WTC11 (cell line): ENCODE results near the gene SPEM3.

ENCODE experiments used
- CREB1 ChIP-seq: sonication (generic); formaldehyde crosslinking; IDR thresholded peaks from 2 replicates; pipeline ENCODE4 v1.8.0; 2023; ENCODE audit warnings: mild to moderate bottlenecking, missing genetic modification reagents
- TF ChIP-seq, protein P1 (sequence below): sonication (generic); formaldehyde crosslinking; IDR thresholded peaks from 2 replicates; pipeline ENCODE4 v1.8.1; 2023; ENCODE audit warnings: mild to moderate bottlenecking, moderate library complexity, missing genetic modification reagents
- TF ChIP-seq, protein P2 (sequence below): sonication (generic); formaldehyde crosslinking; IDR thresholded peaks from 2 replicates; pipeline ENCODE4 v1.8.1; 2023; ENCODE audit warnings: mild to moderate bottlenecking, missing genetic modification reagents, moderate library complexity
- TF ChIP-seq, protein P3 (sequence below): fragments of 200-600 bp; IDR thresholded peaks from 2 replicates; pipeline ENCODE4 v1.8.0; 2022; ENCODE audit warnings: antibody characterized with exemption

DNA sequence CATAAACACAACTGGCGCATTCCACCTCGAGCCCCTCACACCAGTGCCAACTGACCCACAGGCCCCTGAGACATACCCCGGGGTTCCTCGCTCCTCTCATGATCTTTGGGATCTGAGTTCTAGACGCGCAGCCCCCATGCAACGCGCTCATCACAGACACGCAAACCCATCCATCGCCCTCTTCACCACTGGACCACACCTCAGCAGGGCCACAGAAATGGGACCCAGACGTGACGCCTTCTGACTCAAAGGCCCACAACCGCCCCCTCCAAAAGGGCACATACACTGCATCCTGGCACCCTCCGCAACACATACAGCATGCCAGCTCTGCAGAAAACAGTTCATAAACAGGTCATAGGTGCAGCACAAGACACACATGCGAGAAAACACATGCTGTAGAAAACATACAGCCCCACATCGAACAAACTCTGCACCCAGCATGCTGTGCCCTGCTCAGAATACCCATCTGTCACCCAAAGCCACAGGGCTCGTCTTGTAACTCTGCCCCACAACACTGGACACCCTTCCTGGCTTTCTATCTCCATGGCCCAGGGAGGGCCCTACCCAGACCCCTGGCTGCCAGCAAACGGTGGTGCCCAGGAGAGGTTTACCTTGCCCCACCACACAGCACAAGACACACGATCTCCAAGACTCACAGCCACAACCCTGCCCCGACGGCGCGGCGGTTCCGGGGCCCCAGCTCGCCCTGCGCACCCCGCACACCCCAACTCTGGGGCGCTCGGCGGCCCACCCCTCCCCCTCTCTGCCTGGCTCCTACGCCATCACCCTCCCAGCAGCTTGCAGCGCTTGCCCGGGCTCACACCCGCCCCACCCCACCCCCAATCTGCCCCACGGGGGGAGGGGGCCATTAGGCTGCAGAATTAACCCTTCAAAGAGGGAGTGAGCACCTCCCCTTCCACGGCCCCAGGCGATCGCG, 49.9 kb downstream of the SPEM3 start:
- TF ChIP-seq CREB1 = no peak
- TF ChIP-seq, protein P1, sequence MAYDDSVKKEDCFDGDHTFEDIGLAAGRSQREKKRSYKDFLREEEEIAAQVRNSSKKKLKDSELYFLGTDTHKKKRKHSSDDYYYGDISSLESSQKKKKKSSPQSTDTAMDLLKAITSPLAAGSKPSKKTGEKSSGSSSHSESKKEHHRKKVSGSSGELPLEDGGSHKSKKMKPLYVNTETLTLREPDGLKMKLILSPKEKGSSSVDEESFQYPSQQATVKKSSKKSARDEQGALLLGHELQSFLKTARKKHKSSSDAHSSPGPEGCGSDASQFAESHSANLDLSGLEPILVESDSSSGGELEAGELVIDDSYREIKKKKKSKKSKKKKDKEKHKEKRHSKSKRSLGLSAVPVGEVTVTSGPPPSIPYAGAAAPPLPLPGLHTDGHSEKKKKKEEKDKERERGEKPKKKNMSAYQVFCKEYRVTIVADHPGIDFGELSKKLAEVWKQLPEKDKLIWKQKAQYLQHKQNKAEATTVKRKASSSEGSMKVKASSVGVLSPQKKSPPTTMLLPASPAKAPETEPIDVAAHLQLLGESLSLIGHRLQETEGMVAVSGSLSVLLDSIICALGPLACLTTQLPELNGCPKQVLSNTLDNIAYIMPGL (CRISPR knock-in tag) = no peak
- TF ChIP-seq, protein P2, sequence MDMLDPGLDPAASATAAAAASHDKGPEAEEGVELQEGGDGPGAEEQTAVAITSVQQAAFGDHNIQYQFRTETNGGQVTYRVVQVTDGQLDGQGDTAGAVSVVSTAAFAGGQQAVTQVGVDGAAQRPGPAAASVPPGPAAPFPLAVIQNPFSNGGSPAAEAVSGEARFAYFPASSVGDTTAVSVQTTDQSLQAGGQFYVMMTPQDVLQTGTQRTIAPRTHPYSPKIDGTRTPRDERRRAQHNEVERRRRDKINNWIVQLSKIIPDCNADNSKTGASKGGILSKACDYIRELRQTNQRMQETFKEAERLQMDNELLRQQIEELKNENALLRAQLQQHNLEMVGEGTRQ (CRISPR knock-in tag) = no peak
- TF ChIP-seq, protein P3, sequence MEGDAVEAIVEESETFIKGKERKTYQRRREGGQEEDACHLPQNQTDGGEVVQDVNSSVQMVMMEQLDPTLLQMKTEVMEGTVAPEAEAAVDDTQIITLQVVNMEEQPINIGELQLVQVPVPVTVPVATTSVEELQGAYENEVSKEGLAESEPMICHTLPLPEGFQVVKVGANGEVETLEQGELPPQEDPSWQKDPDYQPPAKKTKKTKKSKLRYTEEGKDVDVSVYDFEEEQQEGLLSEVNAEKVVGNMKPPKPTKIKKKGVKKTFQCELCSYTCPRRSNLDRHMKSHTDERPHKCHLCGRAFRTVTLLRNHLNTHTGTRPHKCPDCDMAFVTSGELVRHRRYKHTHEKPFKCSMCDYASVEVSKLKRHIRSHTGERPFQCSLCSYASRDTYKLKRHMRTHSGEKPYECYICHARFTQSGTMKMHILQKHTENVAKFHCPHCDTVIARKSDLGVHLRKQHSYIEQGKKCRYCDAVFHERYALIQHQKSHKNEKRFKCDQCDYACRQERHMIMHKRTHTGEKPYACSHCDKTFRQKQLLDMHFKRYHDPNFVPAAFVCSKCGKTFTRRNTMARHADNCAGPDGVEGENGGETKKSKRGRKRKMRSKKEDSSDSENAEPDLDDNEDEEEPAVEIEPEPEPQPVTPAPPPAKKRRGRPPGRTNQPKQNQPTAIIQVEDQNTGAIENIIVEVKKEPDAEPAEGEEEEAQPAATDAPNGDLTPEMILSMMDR = no peak
